ENCODE measurements around the gene CYP4F2. TPM values are rescaled to one million over a fixed set of nuclear protein-coding genes. Genes with fewer than 3 reads are reported as not detected.

Gene CYP4F2
- polyA plus RNA-seq, 1 of the 3 experiments (the other 2 are of a cell fraction), result not detected

- 4% methylated on average over 2 of the region's 8 CpGs for WGBS (ENCODE audit: low lambda C conversion rate)
- Histone ChIP-seq H3K9ac (no peak overlapping the region), H3K9me2 (no peaks in the 10 kb centered on the region), H3K27ac (ENCODE audit: low read depth in 2 of 2, low read length in 1 of 2) (no peak overlapping the region), H3K79me2 (ENCODE audit: insufficient read depth) (no peaks in the 10 kb centered on the region), H3K4me3 (ENCODE audit: low read depth in 2 of 2, low read length in 1 of 2) (no peak overlapping the region), H3K9me3 (no peaks in the 10 kb centered on the region), H4K20me1 (ENCODE audit: insufficient read depth) (no peaks in the 10 kb centered on the region), H3K27me3 (ENCODE audit: insufficient read depth) (peaks cover 55% of the 10 kb centered on the region), H3K4me1 (ENCODE audit: control insufficient read depth in 1 of 2, insufficient read depth in 2 of 2, low read depth in 1 of 2, low read length in 1 of 2) (no peaks in the 10 kb centered on the region), H2AFZ (ENCODE audit: low read depth) (no peak overlapping the region), H3F3A (replicated peaks; ENCODE audit: insufficient read depth) (no peaks in the 10 kb centered on the region), H3K4me2 (no peak overlapping the region), H3K36me3 (replicated peaks in 1 of 2; ENCODE audit: control insufficient read depth in 1 of 2, insufficient read depth in 2 of 2, low read length in 1 of 2) (no peaks in the 10 kb centered on the region)
- no peak for DNase-seq
- ChIA-PET POLR2A (no interaction called here), CTCF (no interaction called here)
- TF ChIP-seq PBX3 (IDR thresholded peaks at IDR 0.05), result no peak
- TF ChIP-seq GATA2 (CRISPR knock-in tag; IDR thresholded peaks at IDR 0.05), result no peak
- no peak for TF ChIP-seq GABPA (IDR thresholded peaks at IDR 0.05; ENCODE audit: low read depth)
- TF ChIP-seq SMC3 (IDR thresholded peaks at IDR 0.05; ENCODE audit: low read depth, low read length), result no peak
- no peak for TF ChIP-seq TEAD4 (IDR thresholded peaks at IDR 0.05; ENCODE audit: borderline replicate concordance, insufficient read depth)
- TF ChIP-seq RCOR1 (IDR thresholded peaks at IDR 0.05; ENCODE audit: low read length), result no peak
- TF ChIP-seq YY1 (IDR thresholded peaks at IDR 0.05; ENCODE audit: low read depth), result no peak
- no peak for TF ChIP-seq USF1 (IDR thresholded peaks at IDR 0.05; ENCODE audit: borderline replicate concordance, low read depth)
- TF ChIP-seq REST (IDR thresholded peaks at IDR 0.05; ENCODE audit: low read depth, low read length), result no peak
- no peak for TF ChIP-seq RFX5 (IDR thresholded peaks at IDR 0.05; ENCODE audit: low read length)
- no peak for TF ChIP-seq MEF2A (IDR thresholded peaks at IDR 0.05; ENCODE audit: borderline replicate concordance, low read depth)
- TF ChIP-seq JUND (IDR thresholded peaks at IDR 0.05), result no peak
- no peak for TF ChIP-seq TCF12 (IDR thresholded peaks at IDR 0.05)
- no peak for TF ChIP-seq RAD21 (IDR thresholded peaks at IDR 0.05; ENCODE audit: low read length)
- no peak for TF ChIP-seq FOXJ3 (CRISPR knock-in tag; IDR thresholded peaks at IDR 0.05)
- TF ChIP-seq MXI1 (IDR thresholded peaks at IDR 0.05; ENCODE audit: low read depth, low read length), result no peak
- no peak for TF ChIP-seq SIN3A (IDR thresholded peaks at IDR 0.05; ENCODE audit: borderline replicate concordance, low read depth, low read length)
Observed at GRCh38 chr19:15863272-15863671, 34.6 kb downstream of the CYP4F2 start.

Measured in SK-N-SH (cell line).